DOHH2 (cell line): ENCODE measurements around the gene PKP4.

Source experiments
- H3F3A ChIP-seq: fragments of 200-600 bp; sonication (generic), shearing (Covaris generic); 2 replicates; pipeline ENCODE4 v1.6.0; 2016; ENCODE audit warnings: antibody characterized with exemption, mild to moderate bottlenecking; ENCODE audit not compliant: control insufficient read depth, insufficient read depth
- H3K27ac ChIP-seq: fragments of 200-600 bp; sonication (generic); 2 replicates; pipeline ENCODE4 v1.5.1; 2014; ENCODE audit warnings: low read depth, mild to moderate bottlenecking, low read length, moderate library complexity
- H3K27me3 ChIP-seq: fragments of 200-600 bp; sonication (generic); 2 replicates; pipeline ENCODE4 v1.6.1; 2014; ENCODE audit warnings: mild to moderate bottlenecking, low read length, mixed read lengths; ENCODE audit not compliant: control insufficient read depth
- H3K36me3 ChIP-seq: fragments of 200-600 bp; sonication (generic); 2 replicates; pipeline ENCODE4 v1.6.1; 2014; ENCODE audit warnings: mild to moderate bottlenecking, low read length, moderate library complexity, mixed read lengths; ENCODE audit not compliant: control insufficient read depth
- H3K4me1 ChIP-seq: fragments of 200-600 bp; sonication (generic); 2 replicates; pipeline ENCODE4 v1.6.1; 2014; ENCODE audit warnings: mild to moderate bottlenecking, low read length, mixed read lengths; ENCODE audit not compliant: control insufficient read depth
- H3K4me2 ChIP-seq: fragments of 200-600 bp; sonication (generic); 2 replicates; pipeline ENCODE4 v1.6.0; 2014; ENCODE audit warnings: mild to moderate bottlenecking, low read length, moderate library complexity
- H3K4me3 ChIP-seq: fragments of 200-600 bp; sonication (generic); 2 replicates; pipeline ENCODE4 v1.5.1; 2014; ENCODE audit warnings: mild to moderate bottlenecking, low read length, mixed read lengths
- H3K79me2 ChIP-seq: fragments of 200-600 bp; sonication (generic); 2 replicates; pipeline ENCODE4 v1.6.1; 2014; ENCODE audit warnings: mild to moderate bottlenecking, low read length, mixed read lengths; ENCODE audit not compliant: control insufficient read depth
- H3K9me2 ChIP-seq: fragments of 200-600 bp; sonication (generic); replicated peaks from 2 replicates; pipeline ENCODE4 v1.6.1; 2014; ENCODE audit warnings: mild to moderate bottlenecking, low read length, mixed read lengths; ENCODE audit not compliant: control insufficient read depth
- H3K9me3 ChIP-seq: fragments of 200-600 bp; sonication (generic); 2 replicates; pipeline ENCODE4 v1.6.1; 2014; ENCODE audit warnings: antibody characterized with exemption, low read length, mixed read lengths; ENCODE audit not compliant: control insufficient read depth, insufficient read depth
- H4K20me1 ChIP-seq: fragments of 200-600 bp; sonication (generic); 2 replicates; pipeline ENCODE4 v1.6.0; 2014; ENCODE audit warnings: low read depth, mild to moderate bottlenecking, antibody characterized with exemption, low read length, moderate library complexity; ENCODE audit not compliant: control insufficient read depth, insufficient read depth
- EZH2phosphoT487 ChIP-seq: fragments of 200-600 bp; sonication (generic); IDR thresholded peaks from 2 replicates; pipeline ENCODE4 v1.6.1; 2017; ENCODE audit warnings: borderline replicate concordance, mild to moderate bottlenecking, antibody characterized with exemption, low read length, moderate library complexity, mixed read lengths
- TF ChIP-seq, protein P1 (sequence below): fragments of 200-600 bp; sonication (generic); IDR thresholded peaks from one replicate; pipeline ENCODE4 v1.5.1; 2014; ENCODE audit warnings: antibody characterized with exemption, mild to moderate bottlenecking, low read depth, low read length; ENCODE audit not compliant: poor library complexity, severe bottlenecking

The PKP4 gene

GRCh38 chr2:158482594-158482993 lies 25.8 kb downstream of the PKP4 start:
- H4K20me1 ChIP-seq, result 0 out of 2 replicates have a peak, but pooled peaks cover 4% of the 10 kb centered on the region
- H3K27ac ChIP-seq, result no peak overlapping the region
- no peaks in the 10 kb centered on the region for H3K9me2 ChIP-seq
- TF ChIP-seq, protein P1, sequence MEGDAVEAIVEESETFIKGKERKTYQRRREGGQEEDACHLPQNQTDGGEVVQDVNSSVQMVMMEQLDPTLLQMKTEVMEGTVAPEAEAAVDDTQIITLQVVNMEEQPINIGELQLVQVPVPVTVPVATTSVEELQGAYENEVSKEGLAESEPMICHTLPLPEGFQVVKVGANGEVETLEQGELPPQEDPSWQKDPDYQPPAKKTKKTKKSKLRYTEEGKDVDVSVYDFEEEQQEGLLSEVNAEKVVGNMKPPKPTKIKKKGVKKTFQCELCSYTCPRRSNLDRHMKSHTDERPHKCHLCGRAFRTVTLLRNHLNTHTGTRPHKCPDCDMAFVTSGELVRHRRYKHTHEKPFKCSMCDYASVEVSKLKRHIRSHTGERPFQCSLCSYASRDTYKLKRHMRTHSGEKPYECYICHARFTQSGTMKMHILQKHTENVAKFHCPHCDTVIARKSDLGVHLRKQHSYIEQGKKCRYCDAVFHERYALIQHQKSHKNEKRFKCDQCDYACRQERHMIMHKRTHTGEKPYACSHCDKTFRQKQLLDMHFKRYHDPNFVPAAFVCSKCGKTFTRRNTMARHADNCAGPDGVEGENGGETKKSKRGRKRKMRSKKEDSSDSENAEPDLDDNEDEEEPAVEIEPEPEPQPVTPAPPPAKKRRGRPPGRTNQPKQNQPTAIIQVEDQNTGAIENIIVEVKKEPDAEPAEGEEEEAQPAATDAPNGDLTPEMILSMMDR, result no peak
- no peak for TF ChIP-seq EZH2phosphoT487
- H3K4me1 ChIP-seq, result peaks cover 4% of the 10 kb centered on the region
- no peaks in the 10 kb centered on the region for H3K9me3 ChIP-seq
- no peak overlapping the region for H3K4me3 ChIP-seq
- H3K4me2 ChIP-seq, result no peak overlapping the region
- peaks cover 49% of the 10 kb centered on the region for H3K79me2 ChIP-seq
- H3F3A ChIP-seq, result no peaks in the 10 kb centered on the region
- peaks cover under 1% of the 10 kb centered on the region; the same call in 1 of the 2 replicates for H3K36me3 ChIP-seq
- no peaks in the 10 kb centered on the region for H3K27me3 ChIP-seq

DNA sequence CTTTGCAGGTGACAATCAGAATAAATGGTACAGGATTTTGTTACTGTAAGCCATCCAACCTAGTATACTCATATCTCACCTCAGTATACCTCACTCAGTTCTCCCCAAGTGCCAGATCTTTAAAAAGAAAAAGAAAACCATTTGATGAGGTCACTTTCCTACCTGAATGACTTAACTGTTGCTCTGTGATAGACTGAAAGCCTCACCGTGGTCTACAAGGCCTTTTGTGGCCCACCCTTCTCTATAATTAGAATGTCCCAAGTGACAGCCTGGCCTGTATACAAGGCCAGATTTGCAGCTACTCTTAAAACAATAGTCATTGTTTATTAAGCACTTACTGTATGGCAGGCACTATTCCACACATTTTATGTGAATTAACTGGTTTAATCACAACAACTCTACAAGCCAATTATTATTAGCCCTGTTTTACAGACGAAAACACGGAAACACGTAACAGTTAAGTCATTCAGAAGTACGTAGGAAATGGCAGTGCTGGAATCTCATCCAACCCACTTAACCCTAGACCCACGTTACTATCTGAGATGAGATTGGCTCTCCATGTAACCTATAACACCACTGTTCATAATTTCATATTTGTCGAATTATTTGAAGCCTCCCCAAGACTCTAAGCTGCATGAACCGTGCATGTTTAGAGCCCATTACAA lies 28.3 kb downstream of the PKP4 start:
- no peaks in the 10 kb centered on the region for H3K27me3 ChIP-seq
- H4K20me1 ChIP-seq, result 0 out of 2 replicates have a peak, but pooled peaks cover 4% of the 10 kb centered on the region
- H3K4me2 ChIP-seq, result no peak overlapping the region
- H3K9me2 ChIP-seq, result no peaks in the 10 kb centered on the region
- H3K79me2 ChIP-seq, result peaks cover 73% of the 10 kb centered on the region
- no peak overlapping the region for H3K27ac ChIP-seq
- TF ChIP-seq, protein P1, result no peak
- no peak for TF ChIP-seq EZH2phosphoT487
- H3K4me1 ChIP-seq, result peaks cover 25% of the 10 kb centered on the region
- H3K4me3 ChIP-seq, result no peak overlapping the region
- H3K9me3 ChIP-seq, result no peaks in the 10 kb centered on the region
- no peaks in the 10 kb centered on the region for H3K36me3 ChIP-seq
- H3F3A ChIP-seq, result no peaks in the 10 kb centered on the region

DNA sequence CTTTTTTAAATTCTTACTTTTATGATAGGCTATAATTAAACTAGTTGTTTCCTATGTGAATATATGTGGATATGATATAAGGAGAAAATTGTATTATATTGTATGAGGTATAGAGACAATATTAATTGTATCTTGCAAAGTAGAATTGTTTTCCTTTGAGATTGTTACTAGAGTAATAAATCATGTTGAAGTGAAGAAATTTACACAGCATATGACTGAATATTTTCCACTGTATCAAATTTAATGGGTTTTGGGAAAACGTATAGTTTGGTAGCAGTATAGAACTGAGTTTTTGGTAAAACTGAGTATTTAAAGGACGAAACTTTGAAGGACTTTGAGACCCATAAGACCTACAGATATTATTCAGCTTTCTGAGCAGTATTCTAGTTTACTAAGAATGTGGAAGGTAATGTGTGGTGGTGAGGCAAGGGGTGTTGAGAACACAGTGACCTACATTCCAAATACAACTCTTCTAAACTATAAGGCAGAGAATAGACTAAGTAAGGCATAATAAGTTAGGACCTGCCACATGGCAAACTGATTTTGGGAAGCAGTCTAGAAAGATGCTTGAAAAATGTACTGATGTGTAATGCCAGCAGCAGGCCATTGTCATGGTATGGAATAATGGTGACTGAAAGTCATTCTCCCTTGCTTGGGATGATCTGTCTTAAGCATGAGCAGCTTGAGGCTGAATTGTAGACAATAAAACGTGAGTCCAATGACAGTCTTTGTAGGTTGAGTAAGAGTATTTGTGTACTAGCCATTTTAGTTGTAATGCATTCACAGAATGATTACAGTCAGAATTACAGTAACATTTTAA lies 29.6 kb downstream of the PKP4 start:
- no peaks in the 10 kb centered on the region for H3K9me2 ChIP-seq
- H3F3A ChIP-seq, result no peaks in the 10 kb centered on the region
- peaks cover 25% of the 10 kb centered on the region for H3K4me1 ChIP-seq
- peaks cover 84% of the 10 kb centered on the region for H3K79me2 ChIP-seq
- H4K20me1 ChIP-seq, result 0 out of 2 replicates have a peak, but pooled peaks cover 4% of the 10 kb centered on the region
- no peak overlapping the region for H3K4me3 ChIP-seq
- H3K27me3 ChIP-seq, result no peaks in the 10 kb centered on the region
- no peaks in the 10 kb centered on the region for H3K36me3 ChIP-seq
- no peak for TF ChIP-seq EZH2phosphoT487
- TF ChIP-seq, protein P1, result no peak
- H3K27ac ChIP-seq, result no peak overlapping the region
- H3K4me2 ChIP-seq, result no peak overlapping the region
- H3K9me3 ChIP-seq, result no peaks in the 10 kb centered on the region
